PC-9 (cell line): ENCODE results near the gene ALLC.

Experiments
- CTCF ChIP-seq: fragments of 200-600 bp; sonication (generic); conservative IDR thresholded peaks from 2 replicates; pipeline ENCODE4 v1.6.1; 2017; ENCODE audit warnings: mixed run types, antibody characterized with exemption, mild to moderate bottlenecking, moderate library complexity
- EZH2 ChIP-seq: fragments of 200-600 bp; sonication (generic); IDR thresholded peaks from 2 replicates; pipeline ENCODE4 v1.8.0; 2017; ENCODE audit warnings: antibody characterized with exemption, low read depth

- TF ChIP-seq CTCF (no peak), EZH2 (no peak)
Measured at GRCh38 chr2:3741396-3741795, 83.4 kb downstream of the ALLC start.
